ENCODE measurements around the gene MUSTN1.

Gene MUSTN1

DNA sequence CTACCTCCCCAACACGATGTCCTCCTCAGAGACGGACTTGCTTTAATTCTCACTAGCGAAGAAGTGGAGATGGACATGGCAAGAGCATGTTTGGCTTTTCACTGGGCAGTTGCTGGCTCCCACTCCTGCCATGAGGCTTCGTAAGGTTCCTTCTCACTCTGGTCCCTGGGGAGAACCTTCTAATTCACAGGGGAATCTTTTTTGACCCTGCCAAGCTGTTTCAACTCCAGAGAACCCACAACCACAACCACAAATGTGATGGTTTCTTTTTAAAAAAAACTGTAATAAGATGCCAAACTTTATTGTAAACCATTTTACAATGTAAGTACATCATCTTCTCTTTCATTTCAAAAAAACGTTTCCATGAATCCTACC, 1.6 kb upstream of the MUSTN1 start:
- no peak for DNase-seq (ENCODE audit: low spot score)

DNA sequence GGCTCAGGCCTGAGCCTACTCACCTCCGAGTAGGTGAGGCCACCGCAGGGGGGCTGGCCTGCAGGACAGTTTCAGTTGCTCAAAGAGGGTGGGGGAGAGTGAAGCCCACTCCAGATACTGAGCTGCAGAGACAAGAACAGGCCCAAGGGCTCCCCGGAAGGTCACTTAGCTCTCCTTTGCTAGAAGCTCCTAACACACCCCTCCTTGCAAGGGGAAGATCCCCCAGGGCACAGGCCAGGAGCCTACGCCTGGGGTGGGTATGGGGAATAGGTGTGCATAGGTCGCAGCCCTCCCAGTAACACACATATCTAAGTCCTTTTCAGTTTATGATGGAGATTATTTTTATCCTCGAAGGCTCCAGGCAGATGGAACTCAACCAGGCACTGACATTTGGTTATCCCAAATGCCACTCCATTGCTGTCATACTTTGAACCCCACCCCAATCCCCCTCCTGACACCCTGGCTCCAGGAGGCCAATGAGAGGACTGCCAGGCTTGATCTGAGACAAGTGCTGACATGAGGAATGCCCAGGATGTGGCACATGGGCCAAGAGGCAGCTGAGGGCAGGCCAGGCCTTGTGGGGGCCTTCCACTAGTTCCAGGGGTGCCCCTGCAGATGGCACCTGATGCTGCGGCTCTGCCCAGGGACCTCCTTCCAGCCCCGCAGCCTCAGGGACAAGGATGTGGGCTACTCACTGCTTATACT, 1.1 kb upstream of the MUSTN1 start:
- no peak for DNase-seq (ENCODE audit: low spot score)
- TF ChIP-seq, protein P1, sequence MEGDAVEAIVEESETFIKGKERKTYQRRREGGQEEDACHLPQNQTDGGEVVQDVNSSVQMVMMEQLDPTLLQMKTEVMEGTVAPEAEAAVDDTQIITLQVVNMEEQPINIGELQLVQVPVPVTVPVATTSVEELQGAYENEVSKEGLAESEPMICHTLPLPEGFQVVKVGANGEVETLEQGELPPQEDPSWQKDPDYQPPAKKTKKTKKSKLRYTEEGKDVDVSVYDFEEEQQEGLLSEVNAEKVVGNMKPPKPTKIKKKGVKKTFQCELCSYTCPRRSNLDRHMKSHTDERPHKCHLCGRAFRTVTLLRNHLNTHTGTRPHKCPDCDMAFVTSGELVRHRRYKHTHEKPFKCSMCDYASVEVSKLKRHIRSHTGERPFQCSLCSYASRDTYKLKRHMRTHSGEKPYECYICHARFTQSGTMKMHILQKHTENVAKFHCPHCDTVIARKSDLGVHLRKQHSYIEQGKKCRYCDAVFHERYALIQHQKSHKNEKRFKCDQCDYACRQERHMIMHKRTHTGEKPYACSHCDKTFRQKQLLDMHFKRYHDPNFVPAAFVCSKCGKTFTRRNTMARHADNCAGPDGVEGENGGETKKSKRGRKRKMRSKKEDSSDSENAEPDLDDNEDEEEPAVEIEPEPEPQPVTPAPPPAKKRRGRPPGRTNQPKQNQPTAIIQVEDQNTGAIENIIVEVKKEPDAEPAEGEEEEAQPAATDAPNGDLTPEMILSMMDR (IDR thresholded peaks at IDR 0.05; ENCODE audit: extremely low read depth, missing control alignments): no peak

More for the DNA sequence above, 1.6 kb upstream of the MUSTN1 start:
- TF ChIP-seq, protein P1 (IDR thresholded peaks at IDR 0.05; ENCODE audit: extremely low read depth, missing control alignments): no peak

GRCh38 chr3:52833202-52833601, 1.6 kb downstream of the MUSTN1 start:
- no peak for DNase-seq (ENCODE audit: low spot score)
- TF ChIP-seq, protein P1 (IDR thresholded peaks at IDR 0.05; ENCODE audit: extremely low read depth, missing control alignments): no peak

GRCh38 chr3:52831500-52832301, 3.1 kb downstream of the MUSTN1 start:
- no peak for DNase-seq (ENCODE audit: low spot score)
- TF ChIP-seq, protein P1 (IDR thresholded peaks at IDR 0.05; ENCODE audit: extremely low read depth, missing control alignments): no peak

GRCh38 chr3:52830535-52831258, 4.1 kb downstream of the MUSTN1 start, which contains the start of gene ITIH4:
Gene ITIH4 (minus strand): TSS chr3:52830672. CDS start chr3:52830642, 30 bp downstream.
- TF ChIP-seq, protein P1 (IDR thresholded peaks at IDR 0.05; ENCODE audit: extremely low read depth, missing control alignments): no peak
- no peak for DNase-seq (ENCODE audit: low spot score)

GRCh38 chr3:52829906-52830463, 4.8 kb downstream of the MUSTN1 start:
- TF ChIP-seq, protein P1 (IDR thresholded peaks at IDR 0.05; ENCODE audit: extremely low read depth, missing control alignments): no peak

More at GRCh38 chr3:52829906-52830463, 4.8 kb downstream of the MUSTN1 start:
- DNase-seq (ENCODE audit: low spot score): no peak
